GM18868 (cell line): ENCODE results near the gene QRICH2.
"Not testable (repeated sequence)": the region's sequence is repeated elsewhere in the genome, so short reads cannot be mapped to it uniquely, and the experiment has no call there.

Experiments
- ATAC-seq: cut with Tn5 transposase; IDR thresholded peaks from one replicate; pipeline ENCODE4 v1.9.1; 2021; ENCODE audit warnings: mild to moderate bottlenecking, moderate library complexity; ENCODE audit not compliant: unreplicated experiment

QRICH2 gene, protein sequence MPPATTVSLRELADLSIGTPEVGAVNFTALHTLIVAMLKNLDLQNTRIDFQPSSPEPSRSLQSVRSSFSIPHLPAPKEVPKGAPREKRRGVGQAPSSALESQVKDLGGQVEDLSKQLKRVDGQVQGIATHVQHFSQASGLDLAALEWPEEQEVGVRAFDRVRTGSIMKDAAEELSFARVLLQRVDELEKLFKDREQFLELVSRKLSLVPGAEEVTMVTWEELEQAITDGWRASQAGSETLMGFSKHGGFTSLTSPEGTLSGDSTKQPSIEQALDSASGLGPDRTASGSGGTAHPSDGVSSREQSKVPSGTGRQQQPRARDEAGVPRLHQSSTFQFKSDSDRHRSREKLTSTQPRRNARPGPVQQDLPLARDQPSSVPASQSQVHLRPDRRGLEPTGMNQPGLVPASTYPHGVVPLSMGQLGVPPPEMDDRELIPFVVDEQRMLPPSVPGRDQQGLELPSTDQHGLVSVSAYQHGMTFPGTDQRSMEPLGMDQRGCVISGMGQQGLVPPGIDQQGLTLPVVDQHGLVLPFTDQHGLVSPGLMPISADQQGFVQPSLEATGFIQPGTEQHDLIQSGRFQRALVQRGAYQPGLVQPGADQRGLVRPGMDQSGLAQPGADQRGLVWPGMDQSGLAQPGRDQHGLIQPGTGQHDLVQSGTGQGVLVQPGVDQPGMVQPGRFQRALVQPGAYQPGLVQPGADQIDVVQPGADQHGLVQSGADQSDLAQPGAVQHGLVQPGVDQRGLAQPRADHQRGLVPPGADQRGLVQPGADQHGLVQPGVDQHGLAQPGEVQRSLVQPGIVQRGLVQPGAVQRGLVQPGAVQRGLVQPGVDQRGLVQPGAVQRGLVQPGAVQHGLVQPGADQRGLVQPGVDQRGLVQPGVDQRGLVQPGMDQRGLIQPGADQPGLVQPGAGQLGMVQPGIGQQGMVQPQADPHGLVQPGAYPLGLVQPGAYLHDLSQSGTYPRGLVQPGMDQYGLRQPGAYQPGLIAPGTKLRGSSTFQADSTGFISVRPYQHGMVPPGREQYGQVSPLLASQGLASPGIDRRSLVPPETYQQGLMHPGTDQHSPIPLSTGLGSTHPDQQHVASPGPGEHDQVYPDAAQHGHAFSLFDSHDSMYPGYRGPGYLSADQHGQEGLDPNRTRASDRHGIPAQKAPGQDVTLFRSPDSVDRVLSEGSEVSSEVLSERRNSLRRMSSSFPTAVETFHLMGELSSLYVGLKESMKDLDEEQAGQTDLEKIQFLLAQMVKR (N-terminal part only)

GRCh38 chr17:76307966-76308338 lies at the start of gene QRICH2:
QRICH2 (minus strand) TSS chr17:76308276; CDS start chr17:76307998, 278 bp downstream.
- no peak for ATAC-seq

DNA sequence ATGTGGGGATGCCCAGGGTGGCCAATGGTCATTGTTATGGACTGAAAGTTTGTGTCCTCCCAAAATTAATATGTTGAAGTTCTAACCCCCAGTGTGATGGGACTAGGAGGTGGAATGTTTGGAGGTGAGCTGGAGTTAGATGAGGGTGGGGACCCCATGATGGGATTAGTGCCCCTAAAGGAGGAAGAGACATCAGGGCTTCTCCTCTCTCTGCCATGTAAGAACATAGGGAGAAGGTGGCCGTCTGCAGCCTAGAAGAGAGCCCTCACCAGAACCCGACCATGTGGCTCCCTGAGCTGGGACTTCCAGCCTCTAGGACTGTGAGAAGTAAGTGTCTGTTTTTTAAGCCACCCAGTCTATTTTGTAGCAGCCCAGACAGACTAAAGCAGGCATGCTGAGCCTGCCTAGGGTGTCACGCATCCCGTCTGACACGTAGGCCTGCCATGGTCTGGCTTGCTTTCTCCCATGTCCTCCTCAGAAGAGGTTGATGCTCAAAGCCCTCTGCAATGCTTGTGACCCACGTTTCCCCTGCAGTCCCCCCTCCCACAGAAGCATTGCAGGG lies 49.6 kb upstream of the QRICH2 start:
- no peak for ATAC-seq

DNA sequence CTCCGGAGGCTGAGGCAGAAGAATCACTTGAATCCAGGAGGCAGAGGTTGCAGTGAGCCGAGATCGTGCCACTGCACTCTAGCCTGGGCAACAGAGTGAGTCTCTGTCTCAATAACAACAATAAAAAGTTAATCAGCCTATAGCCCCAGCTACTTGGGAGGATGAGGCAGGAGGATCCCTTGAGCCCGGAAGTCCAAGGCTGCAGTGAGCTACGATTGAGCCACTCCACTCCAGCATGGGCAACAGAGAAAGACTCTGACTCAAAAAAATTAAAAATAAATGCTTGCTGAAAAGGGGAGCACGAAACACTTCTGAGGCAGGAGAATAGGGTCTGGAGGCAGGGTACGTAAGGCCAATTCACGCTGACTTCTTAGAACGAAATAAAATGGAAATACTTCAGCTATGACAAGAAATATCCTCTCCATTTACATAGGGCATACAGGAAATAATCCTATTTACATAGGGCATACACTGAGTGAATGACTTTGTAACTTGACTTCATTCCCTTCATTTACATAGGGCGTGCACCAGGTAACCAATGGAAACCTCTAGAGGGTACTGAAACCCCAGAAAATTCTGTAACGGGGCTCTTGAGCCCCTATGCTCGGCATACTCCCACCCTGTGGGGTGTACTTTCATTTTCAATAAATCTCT lies 48.9 kb upstream of the QRICH2 start:
- no peak for ATAC-seq

- ATAC-seq, result no peak
These were observed 46.8 kb upstream of the QRICH2 start for GRCh38 chr17:76354747-76355310.

GRCh38 chr17:76354317-76354729 lies 46.2 kb upstream of the QRICH2 start:
- peak; percentile 4 for ATAC-seq

GRCh38 chr17:76353599-76354316 lies 45.7 kb upstream of the QRICH2 start, which contains the start of gene PRPSAP1:
PRPSAP1 (minus strand) TSS chr17:76353916; CDS start chr17:76353703, 213 bp downstream.
- ATAC-seq, result peak; percentile 81

GRCh38 chr17:76353004-76353598 lies 45.0 kb upstream of the QRICH2 start:
- ATAC-seq, result peak; percentile 6

DNA sequence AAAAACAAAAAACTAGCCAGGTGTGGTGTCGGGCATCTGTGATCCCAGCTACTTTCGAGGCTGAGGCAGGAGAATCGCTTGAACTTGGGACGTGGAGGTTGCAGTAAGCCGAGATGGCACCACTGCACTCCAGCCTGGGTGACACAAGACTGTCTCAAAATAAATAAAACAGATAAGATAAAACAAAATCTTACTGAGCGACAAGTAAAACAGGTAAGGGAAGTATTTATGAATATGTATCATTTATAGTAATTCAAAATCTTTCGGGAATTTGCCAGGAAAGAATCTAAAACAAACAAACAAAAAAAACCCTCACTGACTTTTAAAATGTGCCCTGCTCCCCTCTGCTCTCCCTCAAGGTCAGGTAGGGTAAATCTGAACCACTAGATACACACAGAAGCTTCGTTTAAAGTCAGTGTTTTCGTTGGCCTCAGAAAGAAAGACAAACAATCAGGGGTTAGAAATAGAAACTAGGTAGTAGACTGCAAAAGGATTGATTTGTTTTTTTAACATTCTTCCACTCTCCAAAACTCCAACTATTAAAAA lies 43.5 kb upstream of the QRICH2 start:
- no peak for ATAC-seq

GRCh38 chr17:76350463-76350862 lies 42.4 kb upstream of the QRICH2 start:
- no peak for ATAC-seq

GRCh38 chr17:76346936-76347335 lies 38.9 kb upstream of the QRICH2 start:
- not testable (repeated sequence) for ATAC-seq

DNA sequence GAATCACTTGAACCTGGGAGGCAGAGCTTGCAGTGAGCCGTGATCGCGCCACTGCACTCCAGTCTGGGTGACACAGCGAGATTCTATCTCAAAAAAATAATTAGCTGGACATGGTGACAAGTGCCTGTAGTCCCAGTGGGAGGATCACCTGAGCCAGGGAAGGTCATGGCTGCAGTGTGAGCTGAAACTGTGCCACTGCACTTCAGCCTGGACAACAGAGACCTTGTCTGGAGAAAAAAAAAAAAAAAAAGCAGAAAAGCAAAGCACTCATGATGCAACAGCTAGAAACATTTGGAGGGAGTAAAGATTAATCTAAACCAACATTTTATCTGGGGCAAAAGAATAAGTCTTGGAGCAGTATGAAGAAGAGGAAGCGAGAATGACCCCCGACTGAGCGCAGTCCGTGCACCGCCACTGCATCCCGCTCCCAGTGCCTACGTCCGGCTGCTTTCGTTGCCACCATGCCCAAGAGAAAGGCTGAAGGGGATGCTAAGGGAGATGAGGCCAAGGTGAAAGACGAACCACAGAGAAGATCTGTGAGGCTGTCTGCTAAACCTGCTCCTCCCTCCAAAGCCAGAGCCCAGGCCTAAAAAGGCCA lies 37.4 kb upstream of the QRICH2 start:
- ATAC-seq, result no peak

DNA sequence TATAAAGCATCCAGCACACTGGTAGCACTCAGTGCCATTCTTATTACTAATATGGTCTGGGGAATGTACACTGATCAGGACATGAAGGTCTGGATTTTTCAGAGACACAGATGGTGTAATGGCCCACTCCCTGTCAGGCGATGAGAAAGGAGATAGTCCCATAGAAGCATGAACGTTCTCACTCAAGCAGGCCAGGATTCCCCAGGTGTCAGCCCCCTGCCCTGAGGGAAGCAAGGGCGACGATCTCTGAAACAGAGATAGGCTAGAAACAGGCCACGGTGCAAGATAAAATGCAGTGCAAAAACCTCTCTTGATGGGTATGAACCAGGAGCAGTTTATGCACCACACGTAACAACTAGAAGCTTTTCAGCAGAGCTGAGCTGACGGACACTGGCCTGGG lies 35.0 kb upstream of the QRICH2 start:
- no peak for ATAC-seq

DNA sequence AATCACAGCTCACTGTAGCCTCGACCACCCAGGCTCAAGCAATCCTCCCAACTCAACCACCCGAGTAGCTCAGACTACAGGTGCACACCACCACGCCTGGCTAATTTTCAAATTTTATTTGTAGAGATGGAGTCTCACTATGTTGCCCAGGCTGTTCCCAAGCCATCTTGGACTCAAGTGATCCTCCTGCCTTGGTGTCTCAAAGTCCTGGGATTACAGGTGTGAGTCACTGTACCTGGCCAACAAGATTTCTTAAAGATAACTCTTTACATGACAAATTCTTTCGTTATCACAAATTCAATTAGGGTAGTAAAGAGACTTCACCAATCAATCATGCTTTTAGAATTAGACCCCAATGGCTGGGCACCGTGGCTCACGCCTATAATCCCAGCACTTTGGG lies 33.2 kb upstream of the QRICH2 start:
- no peak for ATAC-seq

DNA sequence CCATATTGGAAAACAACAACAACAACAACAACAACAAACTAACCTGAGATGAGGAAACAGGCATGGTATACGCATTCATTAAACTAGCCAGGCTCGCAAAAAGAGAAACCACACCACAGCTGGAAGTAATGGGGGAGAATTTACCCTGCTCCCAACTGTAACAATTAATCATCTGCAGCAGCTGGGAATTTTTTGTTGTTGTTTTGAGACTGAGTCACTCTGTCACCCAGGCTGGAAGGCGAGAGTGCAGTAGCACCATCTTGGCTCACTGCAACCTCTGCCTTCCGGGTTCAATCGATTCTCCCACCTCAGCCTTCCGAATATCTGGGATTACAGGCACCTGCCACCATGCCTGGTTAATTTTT lies 29.3 kb upstream of the QRICH2 start:
- ATAC-seq, result no peak

- no peak for ATAC-seq
These were observed 28.8 kb upstream of the QRICH2 start for GRCh38 chr17:76336756-76337412.

- ATAC-seq, result no peak
These were observed 27.8 kb upstream of the QRICH2 start for GRCh38 chr17:76335716-76336381.
